Measurements from ENCODE around the gene NOL4L. TPM values are rescaled to one million over a fixed set of nuclear protein-coding genes. Genes with fewer than 3 reads are reported as not detected.
A peak's percentile ranks its signal among the peaks of the same experiment; 100 is the strongest.

NOL4L gene
- polyA plus RNA-seq, 3 donors = 1.1 to 30.9 (median 2.8) TPM

DNA sequence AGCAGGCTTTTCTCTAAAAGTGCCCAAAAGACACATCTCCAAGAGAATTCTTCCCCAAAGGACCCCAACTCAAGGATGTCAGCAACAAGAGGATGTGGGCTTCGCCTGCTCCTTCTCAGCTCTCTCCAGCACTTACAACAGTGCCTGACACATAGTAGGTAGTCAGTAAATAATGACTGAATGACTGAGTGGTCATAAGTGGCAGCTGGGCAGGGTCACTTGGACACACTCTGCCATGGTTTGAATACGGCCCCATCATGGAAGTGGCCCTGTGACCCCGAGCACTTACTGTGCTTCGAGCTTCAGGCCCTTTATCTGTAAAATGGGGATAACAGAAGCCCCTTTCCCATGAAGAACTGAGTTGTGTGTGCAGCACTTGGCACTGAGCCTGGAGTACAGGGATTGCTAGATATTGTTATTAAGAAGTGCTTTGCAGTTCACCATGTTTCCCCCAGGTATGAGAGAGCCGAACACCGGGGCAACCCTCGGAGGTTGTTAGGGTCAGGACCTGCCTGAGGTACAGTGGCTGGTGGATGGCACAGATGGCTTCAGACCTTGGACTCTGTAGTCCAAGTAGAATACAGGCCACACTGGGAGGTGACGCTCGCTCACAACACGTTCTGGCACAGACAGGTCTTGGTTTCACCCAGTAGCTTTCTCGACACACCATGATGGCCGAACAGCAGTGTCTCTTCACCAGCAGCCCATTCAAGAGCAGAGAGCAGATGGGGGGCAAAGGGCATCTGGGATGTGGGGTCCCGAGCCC is 56.0 kb downstream of the NOL4L start:
- no peak for TF ChIP-seq CTCF (IDR thresholded peaks at IDR 0.05)
- H3K27ac Mint-ChIP-seq = no peak overlapping the region
- H3K36me3 ChIP-seq (replicated peaks in 1 of 2; ENCODE audit: control insufficient read depth in 1 of 2, insufficient read depth in 2 of 2, low read length in 2 of 2) = no peaks in the 10 kb centered on the region
- intact Hi-C loops (cut with micrococcal nuclease) = loop anchor here in 1 of 2 donors (5.0 kb wide), 1 partner anchor 38 kb away; no protein-coding TSS in a partner anchor
- no peaks in the 10 kb centered on the region for H3K9me3 Mint-ChIP-seq
- peaks cover 31 to 49% of the 10 kb centered on the region in 2 donors for H3K4me1 ChIP-seq (ENCODE audit: control insufficient read depth in 1 of 2, insufficient read depth in 2 of 2, low read length in 2 of 2)
- no peaks in the 10 kb centered on the region for H3K27me3 ChIP-seq (ENCODE audit: control insufficient read depth in 2 of 2, insufficient read depth in 2 of 2, low read length in 2 of 2)
- no peak overlapping the region for H3K27ac ChIP-seq (ENCODE audit: low read depth in 1 of 2, low read length in 2 of 2)
- no peak for DNase-seq
- H3K4me2 ChIP-seq (replicated peaks; ENCODE audit: extremely low read depth, low read length, poor library complexity, severe bottlenecking) = no peak overlapping the region
- H3K4me3 ChIP-seq (replicated peaks in 1 of 3; ENCODE audit: low read depth in 2 of 3, low read length in 3 of 3) = no peak overlapping the region
- no peak overlapping the region for H3K9ac ChIP-seq (ENCODE audit: insufficient read depth, low read length, poor library complexity, severe bottlenecking)
- H3K4me3 Mint-ChIP-seq = no peak overlapping the region
- peaks cover 2 to 9% (median 6%) of the 10 kb centered on the region in 3 donors for H3K27me3 Mint-ChIP-seq (ENCODE audit: low read depth in 3 of 3)
- H4K20me1 ChIP-seq (ENCODE audit: insufficient read depth, low read length) = no peaks in the 10 kb centered on the region
- no peaks in the 10 kb centered on the region for H3K79me2 ChIP-seq (ENCODE audit: insufficient read depth, low read length)
- peaks cover 6 to 10% of the 10 kb centered on the region in 2 donors for H3K36me3 Mint-ChIP-seq
- H2AFZ ChIP-seq (ENCODE audit: insufficient read depth, low read depth, low read length, poor library complexity, severe bottlenecking) = peak overlapping the region; percentile 76
- H3K9me3 ChIP-seq (replicated peaks in 1 of 2; ENCODE audit: control insufficient read depth in 1 of 2, insufficient read depth in 1 of 2, low read length in 2 of 2) = no peaks in the 10 kb centered on the region
- WGBS (ENCODE audit: insufficient coverage) = 93% methylated on average over 11 of the region's 13 CpGs
- peaks cover 42% of the 10 kb centered on the region for H3K4me1 Mint-ChIP-seq

- Histone ChIP-seq H3K27me3 (ENCODE audit: control insufficient read depth in 2 of 2, insufficient read depth in 2 of 2, low read length in 2 of 2) (no peaks in the 10 kb centered on the region), H3K79me2 (ENCODE audit: insufficient read depth, low read length) (no peaks in the 10 kb centered on the region), H2AFZ (ENCODE audit: insufficient read depth, low read depth, low read length, poor library complexity, severe bottlenecking) (peak overlapping the region; percentile 76), H3K4me1 (ENCODE audit: control insufficient read depth in 1 of 2, insufficient read depth in 2 of 2, low read length in 2 of 2) (peaks cover 31 to 49% of the 10 kb centered on the region in 2 donors), H3K4me3 (replicated peaks in 1 of 3; ENCODE audit: low read depth in 2 of 3, low read length in 3 of 3) (no peak overlapping the region), H3K36me3 (replicated peaks in 1 of 2; ENCODE audit: control insufficient read depth in 1 of 2, insufficient read depth in 2 of 2, low read length in 2 of 2) (no peaks in the 10 kb centered on the region), H3K27ac (ENCODE audit: low read depth in 1 of 2, low read length in 2 of 2) (no peak overlapping the region), H4K20me1 (ENCODE audit: insufficient read depth, low read length) (no peaks in the 10 kb centered on the region), H3K4me2 (replicated peaks; ENCODE audit: extremely low read depth, low read length, poor library complexity, severe bottlenecking) (peak overlapping the region; percentile 34), H3K9ac (ENCODE audit: insufficient read depth, low read length, poor library complexity, severe bottlenecking) (no peak overlapping the region), H3K9me3 (replicated peaks in 1 of 2; ENCODE audit: control insufficient read depth in 1 of 2, insufficient read depth in 1 of 2, low read length in 2 of 2) (no peaks in the 10 kb centered on the region)
- H3K27ac Mint-ChIP-seq = no peak overlapping the region
- WGBS (ENCODE audit: insufficient coverage) = 33% methylated on average over 16 of the region's 27 CpGs
- DNase-seq = no peak
- TF ChIP-seq CTCF (IDR thresholded peaks at IDR 0.05) = no peak
- no peaks in the 10 kb centered on the region for H3K9me3 Mint-ChIP-seq
- intact Hi-C loops (cut with micrococcal nuclease) = loop anchor here in 1 of 2 donors (5.0 kb wide), 1 partner anchor 39 kb away; no protein-coding TSS in a partner anchor
- peaks cover 42% of the 10 kb centered on the region for H3K4me1 Mint-ChIP-seq
- H3K27me3 Mint-ChIP-seq (ENCODE audit: low read depth in 3 of 3) = peaks cover 2 to 9% (median 6%) of the 10 kb centered on the region in 3 donors
- peak overlapping the region in 1 of 2 donors; percentile 35 for H3K4me3 Mint-ChIP-seq
- peaks cover 6 to 10% of the 10 kb centered on the region in 2 donors for H3K36me3 Mint-ChIP-seq
Measured at GRCh38 chr20:32528171-32528891, 56.8 kb downstream of the NOL4L start.

Data from CD14-positive monocyte (primary cell).